Measurements from ENCODE around the gene ISCU.

- TF ChIP-seq POLR2A (IDR thresholded peaks at IDR 0.05), result no peak
- no peak for TF ChIP-seq POLR2AphosphoS5 (IDR thresholded peaks at IDR 0.05)
These were observed 45.7 kb upstream of the ISCU start for GRCh38 chr12:108516511-108517275.
